Tibial nerve (tissue), 4 donors: ENCODE results near the gene PTDSS2. TPM values are rescaled to one million over a fixed set of nuclear protein-coding genes. Genes with fewer than 3 reads are reported as not detected.

Experiments
- DNase-seq, 2 donors: peaks; one replicate each; pipeline ENCODE4 v3.0.0-alpha.2; 2019; ENCODE audit warnings: low spot score in 2 of 2
- H3K27ac ChIP-seq, 4 donors: fragments of 200-600 bp; sonication (generic) in 3 of 4; one replicate each; pipeline ENCODE4 v1.5.1; 2017 to 2019; ENCODE audit warnings: mild to moderate bottlenecking in 1 of 4
- H3K27me3 ChIP-seq, 2 donors: fragments of 200-600 bp; sonication (generic) in 1 of 2; one replicate each; pipeline versions ENCODE4 v1.5.1 to v1.6.0; 2017 to 2019
- H3K36me3 ChIP-seq, 3 donors: fragments of 200-600 bp; sonication (generic); one replicate each; pipeline ENCODE4 v1.5.1; 2018 to 2019
- H3K4me1 ChIP-seq, 4 donors: fragments of 200-600 bp; sonication (generic) in 3 of 4; one replicate each; pipeline ENCODE4 v1.5.1; 2017 to 2019
- H3K4me3 ChIP-seq, 4 donors: fragments of 200-600 bp; sonication (generic) in 3 of 4; one replicate each; pipeline ENCODE4 v1.5.1; 2017 to 2019; ENCODE audit warnings: mild to moderate bottlenecking in 1 of 4, moderate library complexity in 1 of 4
- H3K9me3 ChIP-seq, 4 donors: fragments of 200-600 bp; sonication (generic) in 3 of 4; one replicate each; pipeline ENCODE4 v1.5.1; 2017 to 2019
- EP300 ChIP-seq, 2 donors: sonication (generic); formaldehyde crosslinking; IDR thresholded peaks; one replicate each; pipeline ENCODE4 v1.6.1; 2017; ENCODE audit warnings: antibody characterized with exemption in 2 of 2, mild to moderate bottlenecking in 1 of 2
- POLR2A ChIP-seq, 2 donors: fragments of 450-650 bp; IDR thresholded peaks; one replicate each; pipeline ENCODE4 v1.6.1; 2017; ENCODE audit warnings: antibody characterized with exemption in 2 of 2, mild to moderate bottlenecking in 2 of 2, moderate library complexity in 2 of 2
- WGBS, 2 donors: methylation state at CpG; one replicate each; pipeline ENCODE4 v1.1.5; 2018; 5-methylcytosine and 5-hydroxymethylcytosine counted together
- total RNA-seq, 4 donors: library from RNA; depleted of rRNA; stranded (reverse); fragments of >200 nt; gene quantifications; one replicate each; pipeline ENCODE4 v1.1.0, GENCODE V29; 2016
- TF ChIP-seq, protein P1 (sequence below), 5 experiments: fragments of 200-600 bp in 3 of 5; fragments of 450-650 bp in 2 of 5; sonication (generic) in 3 of 5; IDR thresholded peaks; one replicate each; pipeline ENCODE4 v1.5.1; 2016 to 2019; ENCODE audit warnings: antibody characterized with exemption in 5 of 5, mild to moderate bottlenecking in 3 of 5, moderate library complexity in 2 of 5

Gene PTDSS2
- total RNA-seq, 4 donors from 2014 or later: 54.2 to 100 (median 63.9) TPM

GRCh38 chr11:491358-491757, 41.3 kb downstream of the PTDSS2 start:
- Histone ChIP-seq H3K4me1 (no peaks in the 10 kb centered on the region), H3K27ac (no peak overlapping the region), H3K36me3 (peaks cover 0 to 92% (median 9%) of the 10 kb centered on the region in 3 donors), H3K4me3 (no peak overlapping the region), H3K9me3 (no peaks in the 10 kb centered on the region), H3K27me3 (no peaks in the 10 kb centered on the region)
- TF ChIP-seq EP300 (IDR thresholded peaks at IDR 0.05) (no peak), POLR2A (IDR thresholded peaks at IDR 0.05) (no peak)
- TF ChIP-seq, protein P1, sequence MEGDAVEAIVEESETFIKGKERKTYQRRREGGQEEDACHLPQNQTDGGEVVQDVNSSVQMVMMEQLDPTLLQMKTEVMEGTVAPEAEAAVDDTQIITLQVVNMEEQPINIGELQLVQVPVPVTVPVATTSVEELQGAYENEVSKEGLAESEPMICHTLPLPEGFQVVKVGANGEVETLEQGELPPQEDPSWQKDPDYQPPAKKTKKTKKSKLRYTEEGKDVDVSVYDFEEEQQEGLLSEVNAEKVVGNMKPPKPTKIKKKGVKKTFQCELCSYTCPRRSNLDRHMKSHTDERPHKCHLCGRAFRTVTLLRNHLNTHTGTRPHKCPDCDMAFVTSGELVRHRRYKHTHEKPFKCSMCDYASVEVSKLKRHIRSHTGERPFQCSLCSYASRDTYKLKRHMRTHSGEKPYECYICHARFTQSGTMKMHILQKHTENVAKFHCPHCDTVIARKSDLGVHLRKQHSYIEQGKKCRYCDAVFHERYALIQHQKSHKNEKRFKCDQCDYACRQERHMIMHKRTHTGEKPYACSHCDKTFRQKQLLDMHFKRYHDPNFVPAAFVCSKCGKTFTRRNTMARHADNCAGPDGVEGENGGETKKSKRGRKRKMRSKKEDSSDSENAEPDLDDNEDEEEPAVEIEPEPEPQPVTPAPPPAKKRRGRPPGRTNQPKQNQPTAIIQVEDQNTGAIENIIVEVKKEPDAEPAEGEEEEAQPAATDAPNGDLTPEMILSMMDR (IDR thresholded peaks at IDR 0.05): no peak
- no peak for DNase-seq
- WGBS, 2 donors: 85 to 89% methylated on average over 5 to 7 of the region's 7 CpGs

DNA sequence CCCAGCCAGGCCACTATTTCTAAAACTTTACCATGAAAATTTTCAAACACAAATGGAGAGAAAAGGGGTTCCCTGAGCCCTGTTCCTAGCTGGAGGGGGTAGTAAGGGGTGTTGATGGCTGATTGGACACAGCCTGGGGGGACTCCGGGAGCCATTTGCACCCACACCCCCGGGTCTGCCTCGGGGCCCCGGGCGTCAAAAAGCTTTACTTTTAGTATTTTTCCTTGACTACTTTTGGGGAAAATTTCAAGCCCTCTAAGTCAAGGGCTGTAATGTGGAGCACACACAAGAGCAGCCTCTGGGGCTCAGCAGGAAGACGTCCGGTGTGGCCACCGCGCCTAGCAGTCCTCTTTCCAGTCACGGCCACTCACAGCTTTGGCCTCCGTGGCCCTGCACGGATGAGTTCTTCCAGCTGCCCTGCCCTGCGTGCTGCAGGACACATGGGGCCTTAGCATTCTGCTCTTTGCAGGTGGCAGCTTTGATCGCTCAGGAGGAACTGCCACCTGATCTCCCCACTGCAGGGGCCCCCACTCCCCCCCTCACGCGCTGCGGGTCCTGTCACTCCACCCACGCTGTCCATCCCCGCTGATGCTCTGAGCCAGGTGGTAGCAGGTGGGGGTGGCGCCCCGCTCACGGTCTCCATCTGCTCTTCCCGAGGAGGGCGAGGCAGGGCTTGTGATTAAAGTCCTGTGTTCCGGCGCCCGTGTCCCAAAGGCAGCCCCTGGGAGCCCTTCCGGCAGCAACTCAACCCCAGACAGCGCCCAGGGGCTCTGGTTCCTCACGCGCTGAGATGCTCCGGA, 42.5 kb downstream of the PTDSS2 start:
- Histone ChIP-seq H3K4me3 (no peak overlapping the region), H3K27ac (no peak overlapping the region), H3K27me3 (no peaks in the 10 kb centered on the region), H3K4me1 (no peaks in the 10 kb centered on the region), H3K36me3 (peaks cover 0 to 95% (median 11%) of the 10 kb centered on the region in 3 donors), H3K9me3 (no peaks in the 10 kb centered on the region)
- no peak for TF ChIP-seq EP300 (IDR thresholded peaks at IDR 0.05)
- TF ChIP-seq POLR2A (IDR thresholded peaks at IDR 0.05): no peak
- TF ChIP-seq, protein P1 (IDR thresholded peaks at IDR 0.05): no peak
- WGBS, 2 donors: 87 to 90% methylated on average over 27 to 32 of the region's 32 CpGs
- no peak for DNase-seq

DNA sequence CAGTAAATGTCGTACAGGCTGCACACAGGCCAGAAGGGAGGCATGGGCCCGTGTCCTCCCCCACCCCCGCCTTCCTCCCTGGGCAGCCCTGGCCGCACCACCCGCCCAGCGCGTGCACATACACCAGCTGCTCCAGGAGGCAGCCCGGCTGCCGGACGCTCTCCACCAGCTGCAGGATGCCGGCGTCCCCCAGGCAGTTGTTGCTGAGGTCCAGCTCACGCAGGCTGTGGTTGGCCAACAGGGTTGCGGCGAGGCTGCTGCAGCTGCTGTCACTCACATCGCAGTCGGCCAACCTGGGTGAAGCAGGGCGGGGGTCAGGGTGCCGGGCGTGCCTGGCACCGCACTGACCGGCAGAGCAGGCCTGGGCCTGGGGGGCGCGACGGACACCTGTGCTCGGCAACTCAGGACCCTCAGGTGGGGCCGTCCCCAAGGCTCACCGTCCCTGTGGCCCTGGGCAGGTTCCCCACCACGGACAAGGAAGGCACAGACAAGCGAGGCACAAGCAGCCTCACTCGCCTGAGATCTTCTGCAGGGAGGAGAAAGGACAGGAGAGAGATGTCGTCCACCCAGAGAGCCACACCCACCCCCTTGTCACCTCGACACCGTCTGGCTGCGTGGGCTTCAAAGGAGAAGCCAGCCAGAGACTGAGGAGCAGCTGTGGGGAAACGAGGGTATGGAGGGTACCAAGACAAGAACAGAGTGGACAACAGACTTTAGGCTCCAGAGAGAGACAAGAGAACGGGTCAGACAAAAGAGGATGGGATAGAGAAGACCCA, 44.9 kb downstream of the PTDSS2 start:
- Histone ChIP-seq H3K27me3 (no peaks in the 10 kb centered on the region), H3K4me3 (no peak overlapping the region), H3K36me3 (peaks cover 8 to 95% (median 34%) of the 10 kb centered on the region in 3 donors), H3K9me3 (no peaks in the 10 kb centered on the region), H3K27ac (no peak overlapping the region), H3K4me1 (no peaks in the 10 kb centered on the region)
- WGBS, 2 donors: 79 to 82% methylated on average over 10 to 26 of the region's 37 CpGs
- DNase-seq: no peak
- TF ChIP-seq, protein P1 (IDR thresholded peaks at IDR 0.05): no peak
- TF ChIP-seq EP300 (IDR thresholded peaks at IDR 0.05): no peak
- TF ChIP-seq POLR2A (IDR thresholded peaks at IDR 0.05): no peak

DNA sequence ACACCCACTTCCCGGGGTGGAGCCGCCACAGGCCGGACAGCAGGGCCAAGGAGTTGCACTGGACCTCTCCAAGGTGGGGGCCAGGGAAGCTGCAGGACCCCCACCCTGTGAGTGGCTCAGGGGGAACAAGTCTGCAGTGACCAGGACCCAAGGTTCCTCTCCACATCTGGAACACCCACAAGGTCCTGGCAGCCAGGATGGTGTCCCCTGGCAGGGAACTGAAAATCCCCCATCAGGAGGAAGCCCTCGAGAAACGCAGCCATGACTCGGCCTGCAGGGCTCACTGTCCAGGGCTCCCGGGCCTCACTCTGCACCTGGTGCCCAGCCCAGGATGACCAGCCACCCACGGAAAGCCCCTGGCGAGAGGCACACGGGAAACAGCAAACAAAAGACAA, 45.5 kb downstream of the PTDSS2 start:
- 63 to 72% methylated on average over 8 to 10 of the region's 10 CpGs for WGBS, 2 donors
- Histone ChIP-seq H3K27me3 (no peaks in the 10 kb centered on the region), H3K27ac (no peak overlapping the region), H3K4me3 (no peak overlapping the region), H3K9me3 (no peaks in the 10 kb centered on the region), H3K36me3 (peaks cover 8 to 95% (median 40%) of the 10 kb centered on the region in 3 donors), H3K4me1 (no peaks in the 10 kb centered on the region)
- no peak for DNase-seq
- TF ChIP-seq, protein P1 (IDR thresholded peaks at IDR 0.05): no peak
- TF ChIP-seq POLR2A (IDR thresholded peaks at IDR 0.05): no peak
- no peak for TF ChIP-seq EP300 (IDR thresholded peaks at IDR 0.05)
